Right lobe of liver (tissue), 4 donors: ENCODE measurements around the gene SOWAHA.

Source experiments
- CTCF ChIP-seq, 4 donors: fragments of 200-600 bp in 3 of 4; fragments of 450-650 bp in 1 of 4; IDR thresholded peaks; one replicate each; pipeline versions ENCODE4 v1.5.1 to v1.8.0; 2016 to 2022; ENCODE audit warnings: antibody characterized with exemption in 4 of 4, mild to moderate bottlenecking in 2 of 4
- POLR2A ChIP-seq: fragments of 450-650 bp; IDR thresholded peaks from one replicate; pipeline ENCODE4 v1.6.1; 2017; ENCODE audit warnings: antibody characterized with exemption, mild to moderate bottlenecking
- donor health status: DM: no; HTN: no; CAD: no.
- donor health status: DM: no; HTN: no; CAD: no.
- donor health status: DM: no; HTN: yes; CAD: no.

DNA sequence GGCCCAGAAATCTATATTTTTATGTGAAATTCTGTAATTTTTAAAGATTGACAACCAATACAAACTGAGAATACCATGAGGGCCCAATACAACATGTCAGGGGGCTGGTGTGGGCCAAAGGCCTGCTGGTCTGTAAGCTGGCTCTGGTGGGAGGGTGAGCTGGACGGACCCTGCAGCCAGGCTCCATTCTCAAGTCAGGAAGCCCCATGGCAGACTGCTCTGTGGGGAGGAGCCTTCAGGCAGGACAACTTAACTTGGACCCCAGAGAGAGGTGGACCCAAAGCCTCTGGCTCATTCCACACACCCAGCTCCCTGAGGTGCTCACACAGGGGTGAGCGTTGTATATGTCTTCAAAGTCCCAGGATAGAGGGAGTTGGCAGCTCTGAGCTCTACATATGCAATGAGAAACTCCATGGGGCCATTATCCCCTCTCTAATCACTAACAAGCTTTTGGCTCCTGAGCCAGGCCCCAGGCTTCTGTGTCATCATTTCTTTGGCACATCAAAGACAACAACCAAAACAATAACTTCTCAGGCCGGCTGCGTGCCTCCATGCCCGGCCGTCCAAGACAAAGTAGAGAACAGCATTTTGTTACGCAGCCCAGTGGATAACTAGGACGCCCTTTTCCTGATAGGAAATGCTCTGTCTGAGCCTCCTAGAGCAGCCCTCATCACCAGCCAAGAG lies 42.5 kb upstream of the SOWAHA start:
- TF ChIP-seq CTCF (IDR thresholded peaks at IDR 0.05), result no peak
- no peak for TF ChIP-seq POLR2A
